GM18508 (cell line): ENCODE data around the gene TCEA2.

Source experiments
- ATAC-seq: cut with Tn5 transposase; IDR thresholded peaks from one replicate; pipeline ENCODE4 v1.9.1; 2021; ENCODE audit warnings: moderate number of reproducible peaks; ENCODE audit not compliant: insufficient read depth, unreplicated experiment

TCEA2 gene

DNA sequence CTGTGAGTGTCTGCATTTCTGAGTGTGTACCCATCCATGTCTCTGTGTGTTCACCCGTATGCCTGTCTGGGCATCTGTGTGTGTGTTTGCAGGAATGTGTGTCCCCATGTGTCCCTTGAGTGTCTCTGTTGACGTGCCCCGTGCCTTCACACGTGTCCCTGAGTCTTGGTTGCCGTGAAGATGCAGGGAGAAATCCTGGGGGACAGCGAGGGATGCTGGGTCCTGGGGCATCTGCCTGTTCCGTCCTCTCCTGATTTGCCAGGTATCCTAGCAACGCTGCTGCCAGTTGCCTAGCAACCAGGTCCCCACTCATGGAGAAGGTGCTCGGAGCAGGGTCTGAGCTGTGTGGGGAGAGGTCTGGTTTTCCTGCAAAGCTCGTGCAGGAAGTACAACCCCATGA, 27.2 kb downstream of the TCEA2 start:
- no peak for ATAC-seq

DNA sequence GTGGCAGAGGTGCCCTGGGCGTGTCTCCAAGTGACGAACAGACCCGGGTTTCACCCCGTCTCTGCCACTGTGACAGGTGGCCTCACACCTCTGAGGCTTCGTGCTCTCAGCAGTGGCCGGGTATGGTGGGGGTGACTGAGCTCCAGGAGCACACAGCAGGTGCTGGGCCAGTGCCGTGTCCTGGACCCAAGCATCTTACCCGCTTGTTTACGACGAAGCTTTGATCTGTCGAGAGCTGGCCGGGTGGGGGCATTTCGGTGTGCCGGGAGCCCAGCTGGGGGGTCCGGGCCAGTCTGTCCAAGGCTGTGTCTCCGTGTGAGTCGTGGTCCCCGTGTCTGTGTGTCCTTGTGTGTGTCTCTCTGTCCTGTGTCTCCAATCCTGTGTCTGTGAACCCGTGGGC, 28.3 kb downstream of the TCEA2 start:
- no peak for ATAC-seq

DNA sequence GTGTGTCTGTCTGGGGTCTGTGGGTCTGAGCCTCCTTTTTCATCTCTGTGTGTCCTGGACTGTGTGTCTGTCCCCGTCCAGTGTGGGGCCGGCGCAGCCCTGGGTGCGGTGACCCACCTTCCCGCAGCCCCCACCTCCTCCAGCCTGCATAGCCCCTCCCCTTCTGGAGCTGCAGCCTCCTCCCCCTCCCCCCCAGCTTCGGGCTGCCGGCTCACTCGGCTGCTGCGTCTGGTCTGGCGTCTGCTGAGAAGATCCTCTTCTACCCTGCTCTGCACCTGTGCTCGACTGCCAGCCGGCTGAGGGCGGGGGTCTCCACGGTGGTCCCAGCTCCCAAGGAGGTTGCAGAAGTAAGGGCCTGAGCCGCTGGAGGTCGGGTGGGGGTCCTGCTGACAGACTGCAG, 28.8 kb downstream of the TCEA2 start:
- no peak for ATAC-seq

DNA sequence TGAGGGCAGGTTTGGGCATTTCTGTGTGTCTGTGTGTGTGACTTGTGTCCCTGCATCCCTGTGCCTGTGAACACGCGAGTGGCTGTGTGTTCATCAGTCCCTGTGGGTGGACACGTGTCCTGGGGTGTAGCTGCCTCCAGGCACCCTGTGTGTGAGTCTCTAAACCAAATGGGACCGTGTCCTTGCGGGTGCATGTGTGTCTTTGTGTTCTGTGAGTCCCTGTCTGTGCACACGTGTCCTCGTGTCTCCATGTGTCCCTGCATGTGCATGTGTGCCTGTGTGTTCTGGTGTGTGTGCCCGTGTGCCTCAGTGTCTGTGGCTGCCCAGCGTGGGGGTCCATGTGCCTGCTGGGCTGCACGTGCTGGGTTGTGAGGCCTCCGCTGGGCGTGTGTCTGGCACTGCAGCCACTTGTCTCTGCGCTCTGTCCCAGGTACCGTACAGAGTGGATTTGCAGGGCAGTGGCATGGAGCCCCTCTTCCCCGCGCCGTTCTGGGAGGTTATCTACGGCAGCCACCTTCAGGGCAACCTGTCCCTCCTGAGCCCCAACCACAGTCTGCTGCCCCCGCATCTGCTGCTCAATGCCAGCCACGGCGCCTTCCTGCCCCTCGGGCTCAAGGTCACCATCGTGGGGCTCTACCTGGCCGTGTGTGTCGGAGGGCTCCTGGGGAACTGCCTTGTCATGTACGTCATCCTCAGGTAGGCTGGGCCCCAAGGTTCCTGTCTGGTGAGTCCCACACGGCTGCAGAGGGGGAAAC, 29.4 kb downstream of the TCEA2 start:
- ATAC-seq = no peak

DNA sequence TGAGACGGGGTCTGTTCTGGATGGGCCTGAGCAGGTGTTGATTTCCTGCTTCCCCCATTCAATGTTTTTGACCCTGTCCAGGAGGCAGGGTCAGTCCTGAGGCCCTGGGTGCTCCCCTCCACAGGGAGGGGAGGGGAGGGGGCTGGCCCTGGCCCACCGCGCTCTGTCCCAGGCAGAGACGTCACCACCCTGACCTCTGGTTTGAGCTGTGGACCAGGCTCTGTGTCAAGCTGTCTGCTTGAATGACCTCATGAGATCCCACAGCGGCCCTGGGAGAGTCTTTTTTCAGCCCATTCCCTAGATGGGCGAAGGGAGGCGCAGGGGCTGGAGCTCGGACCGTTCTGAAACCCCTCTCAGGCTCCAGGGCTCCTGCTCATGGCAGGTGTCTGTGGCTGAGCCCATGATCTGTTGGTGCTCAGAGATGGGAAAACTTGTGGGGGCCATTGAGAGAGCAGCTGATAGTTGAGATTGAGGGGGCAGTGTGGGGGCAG, 30.1 kb downstream of the TCEA2 start:
- ATAC-seq = no peak

DNA sequence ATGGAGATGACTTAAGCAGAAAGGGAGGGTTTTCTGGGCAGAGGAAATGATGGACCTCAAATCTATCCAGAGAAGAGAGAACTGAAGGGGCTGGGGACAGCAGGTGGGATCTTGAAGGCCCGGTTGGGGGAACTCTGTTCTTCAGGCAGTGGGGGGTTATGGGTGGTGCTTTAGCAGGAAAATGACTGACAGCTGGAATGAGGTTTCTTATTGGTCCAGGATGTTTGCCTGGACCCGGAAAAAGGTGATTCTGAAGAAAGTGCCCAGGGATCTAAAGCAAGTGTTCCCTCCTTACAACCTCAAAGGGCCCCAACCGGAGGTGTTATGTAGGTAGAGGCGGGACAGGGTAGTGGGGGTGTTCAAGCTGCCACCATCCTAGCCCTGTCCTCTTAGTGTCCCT, 32.5 kb downstream of the TCEA2 start:
- ATAC-seq = no peak

DNA sequence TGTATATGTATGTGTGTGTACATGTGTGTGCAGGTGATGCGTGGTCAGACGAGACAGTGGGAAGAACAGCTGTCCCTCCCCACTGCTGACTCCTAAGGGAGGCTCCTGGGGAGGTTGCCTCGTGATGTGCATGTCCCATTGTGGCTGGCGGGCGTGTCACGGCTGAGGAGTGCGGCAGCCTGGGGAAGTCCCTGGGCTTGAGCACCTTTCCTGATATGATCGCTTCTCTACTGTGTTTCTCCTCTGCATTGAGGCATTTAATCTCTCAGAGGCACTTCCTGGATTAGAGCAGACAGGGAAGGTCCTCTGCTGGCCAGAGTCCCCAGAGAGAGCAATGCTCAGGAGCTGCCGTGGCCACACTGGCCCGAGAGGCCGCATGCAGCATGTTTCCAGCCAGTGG, 32.9 kb downstream of the TCEA2 start:
- ATAC-seq = no peak

DNA sequence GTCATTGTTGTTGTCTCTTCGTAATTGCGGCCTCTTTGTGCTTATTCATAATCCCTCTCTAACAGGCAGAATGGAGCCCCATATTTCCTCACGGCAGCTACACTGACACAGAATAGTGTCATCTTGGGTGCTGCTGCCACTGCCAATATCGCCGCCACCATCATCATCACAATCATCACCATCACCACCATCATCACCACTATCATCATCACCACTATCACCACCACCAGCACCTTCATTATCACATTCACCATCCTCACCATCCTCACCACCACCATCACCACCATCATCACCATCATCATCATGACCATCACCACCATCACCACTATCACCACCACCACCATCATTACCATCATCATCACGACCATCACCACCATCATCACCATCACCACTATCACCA, 33.5 kb downstream of the TCEA2 start:
- ATAC-seq = no peak

DNA sequence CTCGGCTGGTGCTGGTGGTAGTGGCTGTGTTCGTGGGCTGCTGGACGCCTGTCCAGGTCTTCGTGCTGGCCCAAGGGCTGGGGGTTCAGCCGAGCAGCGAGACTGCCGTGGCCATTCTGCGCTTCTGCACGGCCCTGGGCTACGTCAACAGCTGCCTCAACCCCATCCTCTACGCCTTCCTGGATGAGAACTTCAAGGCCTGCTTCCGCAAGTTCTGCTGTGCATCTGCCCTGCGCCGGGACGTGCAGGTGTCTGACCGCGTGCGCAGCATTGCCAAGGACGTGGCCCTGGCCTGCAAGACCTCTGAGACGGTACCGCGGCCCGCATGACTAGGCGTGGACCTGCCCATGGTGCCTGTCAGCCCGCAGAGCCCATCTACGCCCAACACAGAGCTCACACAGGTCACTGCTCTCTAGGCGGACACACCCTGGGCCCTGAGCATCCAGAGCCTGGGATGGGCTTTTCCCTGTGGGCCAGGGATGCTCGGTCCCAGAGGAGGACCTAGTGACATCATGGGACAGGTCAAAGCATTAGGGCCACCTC, 35.5 kb downstream of the TCEA2 start:
- no peak for ATAC-seq

DNA sequence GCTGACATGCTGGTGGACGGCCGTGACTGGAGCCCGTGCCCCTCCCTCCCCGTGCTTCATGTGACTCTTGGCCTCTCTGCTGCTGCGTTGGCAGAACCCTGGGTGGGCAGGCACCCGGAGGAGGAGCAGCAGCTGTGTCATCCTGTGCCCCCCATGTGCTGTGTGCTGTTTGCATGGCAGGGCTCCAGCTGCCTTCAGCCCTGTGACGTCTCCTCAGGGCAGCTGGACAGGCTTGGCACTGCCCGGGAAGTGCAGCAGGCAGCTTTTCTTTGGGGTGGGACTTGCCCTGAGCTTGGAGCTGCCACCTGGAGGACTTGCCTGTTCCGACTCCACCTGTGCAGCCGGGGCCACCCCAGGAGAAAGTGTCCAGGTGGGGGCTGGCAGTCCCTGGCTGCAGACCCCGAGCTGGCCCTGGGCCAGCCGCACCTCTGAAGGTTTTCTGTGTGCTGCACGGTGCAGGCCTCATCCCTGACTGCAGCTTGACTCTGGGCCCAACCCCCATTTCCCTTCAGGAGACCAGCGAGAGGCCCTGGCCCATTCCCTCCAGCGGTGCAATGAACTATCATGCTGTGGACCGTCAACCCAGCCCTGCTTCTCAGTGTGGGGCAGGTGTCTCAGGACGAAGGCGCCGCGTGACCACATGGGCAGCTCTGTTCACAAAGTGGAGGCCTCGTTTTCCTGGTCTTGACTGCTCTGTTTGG, 36.2 kb downstream of the TCEA2 start:
- no peak for ATAC-seq

DNA sequence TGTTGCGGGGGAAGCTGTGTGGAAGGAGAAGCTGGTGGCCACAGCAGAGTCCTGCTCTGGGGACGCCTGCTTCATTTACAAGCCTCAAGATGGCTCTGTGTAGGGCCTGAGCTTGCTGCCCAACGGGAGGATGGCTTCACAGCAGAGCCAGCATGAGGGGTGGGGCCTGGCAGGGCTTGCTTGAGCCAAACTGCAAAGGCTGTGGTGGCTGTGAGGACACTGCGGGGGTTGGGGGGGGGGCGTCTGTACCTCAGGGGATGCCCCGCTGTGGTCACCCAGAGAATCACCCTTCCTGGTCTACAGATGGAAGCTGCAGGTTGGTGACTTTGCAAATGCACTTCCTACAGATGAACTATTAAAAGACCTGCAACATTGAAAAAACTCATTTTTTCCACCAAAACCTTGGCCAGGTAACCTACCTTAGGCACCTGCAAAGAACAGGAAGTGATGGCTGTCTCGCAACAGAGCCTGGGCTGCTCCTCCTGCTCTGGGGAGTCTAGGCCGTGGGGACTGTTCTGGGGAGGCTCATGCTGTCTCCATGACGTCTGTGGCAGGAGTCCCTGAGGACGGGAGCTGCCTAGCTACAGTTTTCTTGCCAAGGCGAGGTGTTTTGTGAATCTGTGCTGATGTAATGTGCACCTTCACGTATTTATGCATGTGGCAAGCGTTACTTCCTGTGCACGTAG, 37.0 kb downstream of the TCEA2 start:
- ATAC-seq = no peak

DNA sequence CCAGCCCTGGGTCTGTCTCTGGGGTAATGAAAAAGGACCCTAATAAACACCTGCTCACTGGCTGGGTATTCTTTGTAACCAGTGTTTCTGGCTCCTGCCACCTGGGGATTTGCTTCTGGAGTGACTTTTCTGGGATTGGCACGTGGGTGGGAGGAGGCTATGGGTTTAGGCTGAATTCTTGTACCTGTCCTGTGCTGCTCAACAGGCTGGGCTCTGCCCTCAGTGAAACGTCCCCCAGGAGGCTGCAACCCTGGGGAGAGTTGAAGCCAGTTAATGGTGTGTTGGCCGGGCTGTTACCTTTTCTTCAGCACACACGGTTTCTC, 37.5 kb downstream of the TCEA2 start:
- no peak for ATAC-seq

DNA sequence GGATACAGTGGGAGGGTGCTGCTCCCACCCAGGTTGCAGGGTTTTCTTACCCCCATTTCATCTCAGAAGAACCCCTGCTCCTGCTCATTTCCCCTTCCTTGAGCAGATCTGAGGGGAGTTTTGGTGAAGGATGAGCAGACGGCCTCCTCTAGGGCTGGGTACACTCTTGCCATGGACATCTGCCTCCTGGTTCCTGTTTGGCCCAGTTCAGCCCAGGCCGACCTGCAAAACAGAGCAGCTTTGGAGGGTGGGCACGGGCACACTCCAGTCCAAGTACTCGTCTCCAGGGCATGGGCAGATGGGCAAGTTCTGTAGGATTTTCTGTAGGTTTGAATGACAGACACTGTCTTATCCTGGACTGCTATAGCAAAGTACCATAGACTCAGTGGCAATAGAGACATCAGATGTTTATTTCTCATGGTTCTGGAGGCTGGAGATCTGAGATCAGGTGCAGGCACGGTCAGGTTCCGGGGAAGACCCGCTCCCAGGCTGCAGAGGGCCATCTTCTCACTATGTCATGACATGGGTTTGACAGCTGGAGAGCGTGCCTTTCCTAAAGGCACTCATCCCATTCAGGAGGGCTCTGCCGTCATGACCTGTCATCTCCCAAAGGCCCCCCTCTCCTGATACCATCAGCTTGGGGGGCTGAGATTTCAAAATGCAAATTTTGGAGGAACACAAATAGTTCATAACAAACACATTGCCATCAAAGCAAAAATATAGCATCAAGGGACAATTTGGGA, 38.1 kb downstream of the TCEA2 start:
- ATAC-seq = no peak

DNA sequence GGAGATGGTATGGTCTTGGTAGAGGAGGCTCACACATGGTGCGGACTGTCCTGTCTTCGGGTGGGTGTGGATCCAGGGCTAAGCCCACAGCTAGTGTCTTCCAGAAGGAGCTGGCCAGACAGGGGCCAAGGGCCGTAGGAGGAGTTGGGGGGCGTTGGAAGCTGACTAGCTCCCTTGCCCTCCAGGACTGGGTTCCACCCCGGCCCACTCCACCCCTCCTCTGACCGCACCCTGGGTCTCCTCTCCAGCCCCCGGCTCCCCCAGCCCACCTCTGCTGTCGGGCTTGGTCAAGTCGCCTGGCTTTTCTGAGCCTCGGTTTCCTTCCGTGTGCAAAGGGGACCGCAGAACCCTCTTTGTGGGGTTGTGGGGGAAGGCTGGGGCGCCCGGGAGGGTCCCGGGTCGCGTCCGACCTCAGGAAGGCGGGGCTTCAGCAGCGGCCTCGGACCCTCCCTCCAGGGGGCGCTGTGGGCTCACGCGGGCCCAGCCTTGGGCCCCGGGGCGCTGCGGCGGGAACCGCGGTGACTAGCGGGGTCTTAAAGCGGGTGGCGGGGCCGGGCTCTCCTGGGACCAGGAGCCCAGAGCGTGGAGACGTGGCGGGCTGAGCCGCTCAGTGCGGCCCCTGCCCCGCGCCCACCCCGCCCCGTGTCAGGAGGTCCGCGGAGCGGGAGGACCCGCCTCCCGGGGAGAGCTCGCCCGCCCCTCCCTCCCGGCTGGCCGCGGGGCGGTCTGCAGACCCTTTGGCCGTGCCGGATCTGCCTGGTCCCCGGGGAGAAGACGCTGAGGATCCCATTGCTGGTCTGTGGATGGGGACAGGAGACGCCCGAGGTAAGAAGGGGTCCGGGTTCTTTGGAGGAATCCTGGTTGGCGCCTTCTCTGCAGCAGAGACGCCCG, 39.0 kb downstream of the TCEA2 start:
- no peak for ATAC-seq

DNA sequence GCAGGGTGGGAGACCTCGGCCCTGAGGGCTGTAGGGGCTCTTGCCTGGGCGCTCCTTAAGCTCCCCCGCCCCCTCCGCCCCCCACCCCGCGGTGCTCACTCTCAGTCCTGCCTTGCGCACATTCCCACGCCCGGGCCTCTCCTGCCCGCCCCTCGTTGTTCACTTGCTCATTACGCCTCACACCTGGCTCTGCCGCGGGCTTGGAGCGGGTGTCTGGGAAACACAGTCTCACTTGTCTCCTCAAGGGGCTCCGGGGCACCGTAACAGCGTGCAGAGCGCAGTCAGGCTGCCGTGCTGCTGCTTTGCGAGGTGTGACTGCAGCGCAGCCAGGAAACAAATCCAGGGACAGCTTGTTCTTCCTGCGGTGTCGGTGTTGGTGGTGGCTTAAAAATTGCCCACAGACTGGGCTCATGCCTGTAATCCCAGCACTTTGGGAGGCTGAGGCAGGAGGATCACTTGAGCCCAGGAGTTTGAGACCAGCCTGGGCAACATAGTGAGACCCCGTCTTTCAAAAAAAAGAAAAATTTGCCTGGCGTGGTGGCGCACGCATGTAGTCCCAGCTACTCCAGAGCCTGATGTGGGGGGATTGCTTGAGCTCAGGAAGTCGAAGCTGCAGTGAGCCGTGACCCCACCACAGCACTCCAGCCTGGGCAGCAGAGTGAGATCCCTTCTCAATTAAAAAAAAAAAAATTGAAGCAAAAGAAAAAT, 39.8 kb downstream of the TCEA2 start:
- no peak for ATAC-seq

DNA sequence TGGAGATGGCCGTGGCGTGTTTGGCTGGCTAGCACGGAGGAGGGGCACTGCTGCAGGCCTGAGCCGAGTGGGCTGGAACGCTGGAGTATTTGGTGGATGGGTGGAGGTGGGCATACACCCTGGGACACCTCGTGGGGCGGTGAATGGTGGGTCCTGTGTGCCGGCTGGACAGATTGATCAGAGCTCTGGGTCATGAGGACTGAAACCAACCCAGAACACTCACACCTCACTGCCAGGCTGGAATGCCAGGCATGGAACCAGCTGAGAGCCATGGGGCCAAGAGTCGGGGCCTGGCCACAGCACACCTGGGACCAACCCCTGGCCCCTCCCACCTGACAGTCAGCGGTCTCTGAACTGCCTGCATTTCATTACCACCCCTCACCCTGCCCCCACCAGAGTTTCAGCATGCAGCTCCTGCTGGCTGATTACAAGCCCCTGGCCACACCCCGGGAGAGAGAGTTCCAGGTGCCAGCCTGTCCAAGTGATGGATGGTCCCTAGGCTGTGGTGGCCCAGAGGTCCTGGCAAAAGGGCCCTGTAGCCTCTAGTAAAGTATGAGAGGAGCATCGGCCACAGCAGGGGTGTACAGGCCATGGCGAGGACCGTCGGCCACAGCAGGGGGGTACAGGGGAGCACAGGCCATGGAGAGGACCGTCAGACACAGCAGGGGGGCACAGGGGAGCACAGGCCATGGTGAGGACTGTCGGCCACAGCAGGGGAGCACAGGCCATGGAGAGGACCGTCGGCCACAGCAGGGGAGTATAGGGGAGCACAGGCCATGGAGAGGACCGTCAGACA, 41.1 kb downstream of the TCEA2 start:
- ATAC-seq = no peak

DNA sequence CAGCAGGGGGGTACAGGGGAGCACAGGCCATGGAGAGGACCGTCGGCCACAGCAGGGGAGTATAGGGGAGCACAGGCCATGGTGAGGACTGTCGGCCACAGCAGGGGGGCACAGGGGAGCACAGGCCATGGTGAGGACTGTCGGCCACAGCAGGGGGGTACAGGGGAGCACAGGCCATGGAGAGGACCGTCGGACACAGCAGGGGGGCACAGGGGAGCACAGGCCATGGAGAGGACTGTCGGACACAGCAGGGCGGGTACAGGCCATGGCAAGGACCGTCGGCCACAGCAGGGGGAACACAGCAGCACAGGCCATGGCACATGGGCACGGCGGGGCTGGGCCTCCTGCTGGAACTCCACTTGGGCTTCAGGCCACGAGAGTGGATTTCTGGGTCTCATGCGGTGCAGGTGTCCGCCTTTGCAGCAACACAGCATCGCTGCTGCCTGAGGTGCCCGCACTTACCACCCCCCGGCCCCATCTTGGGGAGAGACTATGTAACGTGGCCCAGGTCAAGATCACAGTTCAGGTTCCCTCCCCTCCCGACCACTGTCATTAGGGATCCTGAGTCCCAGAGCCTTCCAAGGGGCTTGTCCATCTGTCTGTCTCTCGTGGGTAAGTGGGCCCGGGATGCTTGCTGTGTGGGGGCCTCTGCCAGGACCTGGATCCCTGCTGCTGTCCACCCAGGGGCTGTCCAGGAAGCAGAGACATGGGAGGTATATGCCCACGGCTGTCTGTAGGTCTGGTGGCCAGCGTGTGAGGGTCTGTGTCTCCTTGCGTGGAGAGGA, 41.9 kb downstream of the TCEA2 start:
- no peak for ATAC-seq
